Measurements from ENCODE around the gene FGF11.

- TF ChIP-seq CTCF (IDR thresholded peaks at IDR 0.05; ENCODE audit: poor library complexity) (no peak), EZH2 (IDR thresholded peaks at IDR 0.05; ENCODE audit: borderline replicate concordance) (no peak), EZH2phosphoT487 (IDR thresholded peaks at IDR 0.05; ENCODE audit: low read depth, severe bottlenecking, unreplicated experiment) (no peak)
These were observed 39.2 kb downstream of the FGF11 start for GRCh38 chr17:7478276-7479212.
